ENCODE data around the gene LRRC55.

The LRRC55 gene

GRCh38 chr11:57237204-57237681, 55.5 kb downstream of the LRRC55 start, which contains the start of gene APLNR:
TSS of gene APLNR (minus strand) at chr11:57237250. CDS start at chr11:57237004, 246 bp downstream.
- DNase-seq (ENCODE audit: low spot score), result no peak

- no peak for DNase-seq (ENCODE audit: low spot score)
Measured at GRCh38 chr11:57239348-57239747, 57.6 kb downstream of the LRRC55 start.

GRCh38 chr11:57240007-57240406, 58.3 kb downstream of the LRRC55 start:
- peak; percentile 15 for DNase-seq (ENCODE audit: low spot score)

GRCh38 chr11:57240757-57241156, 59.0 kb downstream of the LRRC55 start:
- DNase-seq (ENCODE audit: low spot score), result no peak

All from pons (tissue), 1 donor.